Stimulated activated CD4-positive, alpha-beta T cell treated with anti-CD3 and anti-CD28 coated beads, TNF-alpha, amount 100 ng/mL, for 48 hours (primary cell): Measurements from ENCODE around the gene ETV4.
"Not testable (repeated sequence)": the region's sequence is repeated elsewhere in the genome, so short reads cannot be mapped to it uniquely, and the experiment has no call there.

ENCODE experiments used
- DNase-seq, 3 donors: peaks; one replicate each; pipeline ENCODE4 v3.0.0-alpha.2; 2020; ENCODE audit warnings: low read depth in 3 of 3

Gene ETV4

DNA sequence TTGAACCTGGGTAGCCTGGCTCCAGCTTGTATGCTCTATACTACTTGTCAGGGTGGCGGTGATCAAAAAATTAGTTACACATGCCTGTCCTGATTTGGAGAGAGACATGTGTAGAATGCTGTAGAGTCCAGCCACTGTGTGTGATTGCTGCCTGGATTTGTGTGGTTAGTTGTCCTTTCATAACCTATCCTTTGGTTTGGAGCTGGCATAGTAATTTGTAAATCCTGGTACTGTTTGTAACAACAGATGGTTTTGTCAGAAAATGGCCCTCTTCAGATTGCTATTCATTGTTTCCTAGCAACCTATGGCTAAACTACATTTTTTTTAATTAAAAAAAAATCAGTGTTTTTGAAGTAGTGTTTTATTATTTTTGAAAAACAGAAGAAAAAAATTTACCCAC lies 30.5 kb downstream of the ETV4 start:
- DNase-seq, result no peak

DNA sequence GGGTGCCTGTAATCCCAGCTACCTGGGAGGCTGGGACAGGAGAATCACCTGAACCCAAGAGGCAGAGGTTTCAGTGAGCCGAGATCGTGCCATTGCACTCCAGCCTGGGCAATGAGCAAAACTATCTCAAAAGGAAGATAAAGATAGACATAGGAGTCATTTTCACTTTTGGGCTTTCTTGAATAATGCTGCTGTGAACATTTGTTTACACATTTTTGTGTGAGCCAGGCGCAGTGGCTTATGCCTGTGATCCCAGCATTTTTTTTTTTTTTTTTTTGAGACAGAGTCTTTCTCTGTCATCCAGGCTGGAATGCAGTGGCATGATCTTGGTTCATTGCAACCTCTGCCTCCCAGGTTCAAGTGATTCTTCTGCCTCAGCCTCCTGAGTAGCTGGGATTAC lies 34.9 kb downstream of the ETV4 start:
- DNase-seq, result not testable (repeated sequence)

DNA sequence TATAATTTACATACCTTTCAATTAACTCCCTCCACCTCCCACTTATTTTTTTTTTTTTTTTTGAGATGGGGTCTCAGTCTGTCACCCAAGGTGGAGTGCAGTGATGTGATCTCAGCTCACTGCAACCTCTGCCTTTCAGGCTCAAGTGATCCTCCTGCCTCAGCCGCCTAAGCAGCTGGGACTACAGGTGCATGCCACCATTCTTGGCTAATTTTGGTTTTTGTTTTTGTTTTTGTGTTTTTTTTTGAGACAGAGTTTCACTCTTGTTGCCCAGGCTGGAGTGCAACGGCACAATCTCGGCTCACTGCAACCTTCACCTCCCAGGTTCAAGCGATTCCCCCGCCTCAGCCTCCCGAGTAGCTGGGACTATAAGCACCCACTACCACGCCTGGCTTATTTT lies 36.7 kb downstream of the ETV4 start:
- not testable (repeated sequence) for DNase-seq

DNA sequence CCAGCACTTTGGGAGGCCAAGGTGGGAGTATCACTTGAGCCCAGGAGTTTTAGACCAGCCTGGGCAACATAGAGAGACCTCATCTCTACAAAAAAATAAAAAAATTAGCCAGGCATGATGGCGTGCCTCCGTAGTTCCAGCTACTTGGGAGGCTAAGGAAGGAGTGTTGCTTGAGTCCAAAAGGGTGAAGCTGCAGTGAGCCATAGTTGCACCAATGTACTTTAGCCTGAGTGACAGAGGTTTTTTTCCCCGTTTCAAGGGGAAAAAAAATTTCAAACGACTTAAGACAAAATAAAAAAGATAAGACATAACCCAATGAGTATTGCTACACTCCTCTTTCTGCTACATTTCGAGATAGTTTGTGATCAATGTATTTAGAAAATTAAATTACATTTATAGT lies 55.5 kb downstream of the ETV4 start:
- DNase-seq, result no peak

DNA sequence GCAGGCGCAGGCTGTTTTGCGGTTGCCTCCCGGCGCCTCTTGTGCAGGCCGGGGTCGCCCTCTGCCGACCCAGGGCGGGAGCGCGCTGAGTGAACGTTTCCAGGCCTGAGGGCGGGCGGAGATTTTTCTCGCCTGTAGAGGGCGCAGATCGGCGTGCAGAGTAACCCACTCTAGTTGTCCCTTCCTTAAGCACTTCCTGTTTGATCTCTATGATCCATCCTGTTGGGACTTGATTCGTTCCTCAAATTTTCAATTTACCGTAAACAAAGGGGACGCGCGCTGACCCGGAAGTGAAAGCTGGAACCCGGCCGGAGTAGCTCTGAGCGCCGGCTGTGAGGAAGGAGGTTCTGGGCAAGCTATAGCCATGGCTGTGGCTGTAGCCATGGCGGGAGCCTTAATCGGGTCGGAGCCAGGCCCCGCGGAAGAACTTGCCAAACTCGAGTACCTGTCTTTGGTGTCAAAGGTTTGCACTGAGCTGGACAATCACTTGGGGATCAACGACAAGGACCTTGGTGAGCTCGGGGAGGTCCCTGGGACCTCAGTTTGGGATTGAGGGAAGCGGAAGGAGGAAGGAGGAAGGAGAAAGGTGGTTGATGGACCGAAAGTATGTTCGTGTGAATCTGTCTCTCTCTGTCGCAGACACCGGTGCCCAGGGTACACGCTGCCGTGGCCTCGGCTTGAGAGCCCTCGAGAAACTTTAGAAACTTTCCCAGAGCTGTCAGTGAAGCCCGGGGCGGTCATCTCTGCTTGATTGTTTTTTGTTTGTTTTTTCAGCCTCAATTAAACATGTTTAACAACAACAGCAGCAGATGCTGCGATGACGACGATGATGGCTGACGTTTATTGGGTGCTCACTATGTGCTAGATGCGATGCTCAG lies 62.2 kb downstream of the ETV4 start, which contains the start of gene DHX8:
TSS of gene DHX8 (plus strand) at position 302 of the 878 bp plus-strand sequence. CDS start at position 365, 63 bp downstream.
- peak; percentile 95 to 98 (median 96) for DNase-seq

DNA sequence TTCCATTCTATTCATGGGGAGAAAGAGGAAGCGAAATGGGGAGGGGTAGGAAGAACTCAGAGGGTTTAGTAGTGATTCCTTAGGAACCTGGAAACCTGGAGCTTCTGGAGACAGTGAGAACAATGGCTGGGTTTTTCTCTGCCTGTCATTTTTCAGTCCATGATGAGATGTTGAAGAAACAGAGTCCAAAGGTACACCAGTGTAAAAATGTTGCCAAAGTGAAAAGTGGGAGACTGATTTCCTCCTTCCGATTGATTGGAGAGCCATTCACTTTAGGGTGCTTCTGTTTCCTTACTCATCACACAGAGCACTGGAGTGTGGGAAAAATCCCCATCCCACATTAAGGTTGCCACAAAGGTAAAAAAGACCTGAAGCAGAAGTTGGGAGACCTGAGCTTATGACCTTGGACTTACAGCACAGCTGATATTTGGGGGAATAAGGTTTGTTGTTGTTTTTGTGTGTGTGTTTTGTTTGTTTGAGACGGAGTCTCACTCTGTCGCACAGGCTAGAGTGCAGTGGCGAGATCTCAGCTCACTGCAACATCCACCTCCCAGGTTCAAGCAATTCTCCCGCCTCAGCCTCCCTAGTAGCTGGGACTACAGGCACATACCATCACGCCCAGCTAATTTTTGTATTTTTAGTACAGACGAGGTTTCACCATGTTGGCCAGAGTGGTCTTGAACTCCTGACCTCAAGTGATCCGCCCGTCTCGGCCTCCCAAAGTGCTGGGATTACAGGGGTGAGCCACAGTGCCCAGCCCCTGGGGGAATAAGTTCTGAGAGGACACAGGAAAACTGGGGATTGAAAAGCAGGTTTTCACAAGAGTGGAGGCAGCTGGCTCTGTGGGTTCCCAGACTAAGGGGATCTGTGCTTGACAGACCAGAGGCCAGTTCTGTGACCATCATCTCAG lies 63.8 kb downstream of the ETV4 start:
- no peak for DNase-seq

DNA sequence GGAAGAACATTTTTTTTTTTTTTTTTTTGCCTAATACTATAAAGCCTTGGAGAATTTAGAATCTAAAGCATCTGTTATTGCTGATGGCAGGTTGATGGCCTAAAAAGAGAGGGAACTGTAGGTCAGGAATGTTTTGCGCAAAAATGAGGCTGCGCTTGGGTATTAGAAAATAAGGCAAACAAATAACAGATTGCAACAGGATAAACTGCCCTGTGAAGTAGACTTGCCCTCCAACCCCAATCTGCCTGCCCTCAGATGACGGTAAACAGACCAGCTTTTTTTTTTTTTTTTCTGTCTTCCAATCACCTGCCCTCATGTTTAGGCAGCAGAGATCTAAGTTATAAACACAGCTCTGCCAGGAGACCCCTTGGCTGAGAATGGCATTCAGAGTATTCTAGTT lies 66.2 kb downstream of the ETV4 start:
- no peak for DNase-seq
